CD4-positive, alpha-beta T cell (primary cell): ENCODE results near the gene TGOLN2. TPM values are rescaled to one million over a fixed set of nuclear protein-coding genes. Genes with fewer than 3 reads are reported as not detected.

Experiments used
- ATAC-seq: fragments of 200-7000 bp; cut with Tn5 transposase; one replicate; pipeline ENCODE4 v1.10.0; 2022; ENCODE audit warnings: mild to moderate bottlenecking; ENCODE audit not compliant: poor library complexity
- CTCF ChIA-PET: fragments of 350-600 bp; sonication (Branson Sonifier 250); formaldehyde crosslinking; loops from one replicate; lab custom pipeline; 2021; ENCODE audit warnings: antibody characterized with exemption, inconsistent platforms; lab: Charles Lee
- POLR2A ChIA-PET: fragments of 350-600 bp; sonication (Branson Sonifier 250); formaldehyde crosslinking; loops from one replicate; lab custom pipeline; 2021; ENCODE audit warnings: antibody characterized with exemption, inconsistent platforms; lab: Charles Lee
- DNase-seq, 14 experiments: peaks; one replicate each; pipeline ENCODE4 v3.0.0-alpha.2; 2013 to 2020; ENCODE audit warnings: mixed read lengths in 2 of 14
- H3K27ac ChIP-seq, 2 donors: one replicate each; pipeline versions ENCODE4 v1.5.1 to v1.7.0; 2013; ENCODE audit warnings: low read length in 2 of 2, low read depth in 1 of 2, mild to moderate bottlenecking in 1 of 2
- H3K27me3 ChIP-seq, 2 experiments: 1 replicate in 1 of 2; 2 replicates in 1 of 2; pipeline versions ENCODE4 v1.6.1 to v1.7.0; 2013; ENCODE audit warnings: low read length in 2 of 2, control low read depth in 1 of 2, mild to moderate bottlenecking in 1 of 2, moderate library complexity in 1 of 2; ENCODE audit not compliant: insufficient read depth in 2 of 2, control insufficient read depth in 1 of 2
- H3K36me3 ChIP-seq: one replicate; pipeline ENCODE4 v1.6.1; 2013; ENCODE audit warnings: low read length, control low read depth; ENCODE audit not compliant: insufficient read depth
- H3K4me1 ChIP-seq: one replicate; pipeline ENCODE4 v1.6.1; 2013; ENCODE audit warnings: low read length, control low read depth; ENCODE audit not compliant: insufficient read depth
- H3K4me3 ChIP-seq: one replicate; pipeline ENCODE4 v1.5.1; 2013; ENCODE audit warnings: mild to moderate bottlenecking, low read length, moderate library complexity
- H3K9me3 ChIP-seq, 2 experiments: 1 replicate in 1 of 2; 2 replicates in 1 of 2; pipeline versions ENCODE4 v1.6.1 to v1.7.0; 2013; ENCODE audit warnings: low read length in 2 of 2, mild to moderate bottlenecking in 2 of 2, control low read depth in 1 of 2, moderate library complexity in 1 of 2; ENCODE audit not compliant: control insufficient read depth in 1 of 2, insufficient read depth in 1 of 2
- H3K27ac Mint-ChIP-seq: one replicate; pipeline ENCODE4 v1.8.0; 2020; ENCODE audit warnings: mixed read lengths
- H3K27me3 Mint-ChIP-seq: one replicate; pipeline ENCODE4 v1.8.0; 2021; ENCODE audit warnings: mixed read lengths
- H3K36me3 Mint-ChIP-seq: one replicate; pipeline ENCODE4 v1.8.0; 2021; ENCODE audit warnings: low read depth, mixed read lengths
- H3K4me1 Mint-ChIP-seq: one replicate; pipeline ENCODE4 v1.8.0; 2021; ENCODE audit warnings: low read depth, mixed read lengths
- H3K4me3 Mint-ChIP-seq: one replicate; pipeline ENCODE4 v1.8.0; 2020; ENCODE audit warnings: mild to moderate bottlenecking, mixed read lengths
- H3K9me3 Mint-ChIP-seq: one replicate; pipeline ENCODE4 v1.8.0; 2020; ENCODE audit warnings: mixed read lengths
- CTCF ChIP-seq: fragments of 200-600 bp; IDR thresholded peaks from one replicate; pipeline ENCODE4 v1.8.0; 2022; ENCODE audit warnings: antibody characterized with exemption, mild to moderate bottlenecking
- intact Hi-C, 2 experiments: fragments of 100-400 bp; cut with DNase I in 1 of 2; cut with micrococcal nuclease in 1 of 2; formaldehyde crosslinking; loops; one replicate each; pipeline versions ENCODE4 v1.15.1 to v1.9.0; 2023 to 2025; cut with DNase I, micrococcal nuclease
- total RNA-seq, 174 experiments: library from RNA in 2 of 174; stranded (reverse) in 2 of 174; gene quantifications; one replicate each; pipeline ENCODE4 v1.2.3 and lab custom pipeline; 2021 to 2026

Gene TGOLN2
- total RNA-seq, 2 experiments from 2014 or later = 172 to 175 TPM

- Histone ChIP-seq H3K27ac (peak overlapping the region in 1 of 2 donors; percentile 11), H3K4me3 (peak overlapping the region; percentile 30), H3K27me3 (no peaks in the 10 kb centered on the region), H3K4me1 (peaks cover 45% of the 10 kb centered on the region), H3K36me3 (no peaks in the 10 kb centered on the region), H3K9me3 (no peaks in the 10 kb centered on the region)
- H3K27ac Mint-ChIP-seq = peak overlapping the region; percentile 89
- no peak for TF ChIP-seq CTCF
- peaks cover 36% of the 10 kb centered on the region for H3K4me1 Mint-ChIP-seq
- intact Hi-C loops = no loop called here
- H3K9me3 Mint-ChIP-seq = no peaks in the 10 kb centered on the region
- ATAC-seq = no peak
- H3K36me3 Mint-ChIP-seq = peaks cover 4% of the 10 kb centered on the region
- ChIA-PET POLR2A (interaction anchor here (1.0 to 3.3 kb wide), 3 partner anchors 12 to 47 kb away, joined by 6 to 24 read pairs (median 23); partner anchors contain the start of genes ELMOD3, RETSAT and TGOLN2), CTCF (no interaction called here)
- peak overlapping the region; percentile 85 for H3K4me3 Mint-ChIP-seq
- no peak for DNase-seq
- no peaks in the 10 kb centered on the region for H3K27me3 Mint-ChIP-seq
These were observed 20.3 kb downstream of the TGOLN2 start for GRCh38 chr2:85307527-85307897.

- no peak overlapping the region for H3K27ac Mint-ChIP-seq
- intact Hi-C loops = no loop called here
These were observed 23.8 kb downstream of the TGOLN2 start for GRCh38 chr2:85303780-85304531.

GRCh38 chr2:85302121-85302520 is 25.7 kb downstream of the TGOLN2 start:
- Mint-ChIP-seq H3K4me3 (no peak overlapping the region), H3K36me3 (no peaks in the 10 kb centered on the region), H3K27ac (no peak overlapping the region), H3K4me1 (peaks cover 13% of the 10 kb centered on the region), H3K27me3 (peaks cover 4% of the 10 kb centered on the region), H3K9me3 (no peaks in the 10 kb centered on the region)
- ATAC-seq (no peak), DNase-seq (no peak)
- intact Hi-C loops = no loop called here
- Histone ChIP-seq H3K9me3 (no peaks in the 10 kb centered on the region), H3K4me1 (peaks cover 16% of the 10 kb centered on the region), H3K27me3 (no peaks in the 10 kb centered on the region), H3K4me3 (no peak overlapping the region), H3K27ac (no peak overlapping the region), H3K36me3 (no peaks in the 10 kb centered on the region)
- no peak for TF ChIP-seq CTCF
- ChIA-PET CTCF (no interaction called here), POLR2A (no interaction called here)

More at GRCh38 chr2:85303780-85304531, 23.8 kb downstream of the TGOLN2 start:
- ChIA-PET POLR2A (no interaction called here), CTCF (no interaction called here)
- H3K27me3 Mint-ChIP-seq = peaks cover 4% of the 10 kb centered on the region
- no peak for TF ChIP-seq CTCF
- no peaks in the 10 kb centered on the region for H3K36me3 Mint-ChIP-seq
- Histone ChIP-seq H3K36me3 (no peaks in the 10 kb centered on the region), H3K27ac (no peak overlapping the region), H3K4me1 (peaks cover 30% of the 10 kb centered on the region), H3K27me3 (no peaks in the 10 kb centered on the region), H3K9me3 (no peaks in the 10 kb centered on the region), H3K4me3 (no peak overlapping the region)
- H3K4me1 Mint-ChIP-seq = peaks cover 25% of the 10 kb centered on the region
- no peak for DNase-seq
- ATAC-seq = no peak
- H3K9me3 Mint-ChIP-seq = no peaks in the 10 kb centered on the region
- no peak overlapping the region for H3K4me3 Mint-ChIP-seq
